Epithelial cell of esophagus (primary cell): ENCODE results near the gene ME2.
"Not testable (repeated sequence)": the region's sequence is repeated elsewhere in the genome, so short reads cannot be mapped to it uniquely, and the experiment has no call there.

ENCODE experiments used
- DNase-seq: peaks from one replicate; pipeline ENCODE4 v3.0.0; 2010; ENCODE audit warnings: low read depth
- H3K4me3 ChIP-seq: 2 replicates; pipeline ENCODE4 v1.5.1; 2011; ENCODE audit warnings: mild to moderate bottlenecking, low read length, control low read depth
- CTCF ChIP-seq: IDR thresholded peaks from 2 replicates; pipeline ENCODE4 v1.5.1; 2011; ENCODE audit warnings: low read depth, mild to moderate bottlenecking, low read length, control low read depth, inconsistent platforms; ENCODE audit not compliant: insufficient read depth; ENCODE audit errors: missing control alignments

The ME2 gene

DNA sequence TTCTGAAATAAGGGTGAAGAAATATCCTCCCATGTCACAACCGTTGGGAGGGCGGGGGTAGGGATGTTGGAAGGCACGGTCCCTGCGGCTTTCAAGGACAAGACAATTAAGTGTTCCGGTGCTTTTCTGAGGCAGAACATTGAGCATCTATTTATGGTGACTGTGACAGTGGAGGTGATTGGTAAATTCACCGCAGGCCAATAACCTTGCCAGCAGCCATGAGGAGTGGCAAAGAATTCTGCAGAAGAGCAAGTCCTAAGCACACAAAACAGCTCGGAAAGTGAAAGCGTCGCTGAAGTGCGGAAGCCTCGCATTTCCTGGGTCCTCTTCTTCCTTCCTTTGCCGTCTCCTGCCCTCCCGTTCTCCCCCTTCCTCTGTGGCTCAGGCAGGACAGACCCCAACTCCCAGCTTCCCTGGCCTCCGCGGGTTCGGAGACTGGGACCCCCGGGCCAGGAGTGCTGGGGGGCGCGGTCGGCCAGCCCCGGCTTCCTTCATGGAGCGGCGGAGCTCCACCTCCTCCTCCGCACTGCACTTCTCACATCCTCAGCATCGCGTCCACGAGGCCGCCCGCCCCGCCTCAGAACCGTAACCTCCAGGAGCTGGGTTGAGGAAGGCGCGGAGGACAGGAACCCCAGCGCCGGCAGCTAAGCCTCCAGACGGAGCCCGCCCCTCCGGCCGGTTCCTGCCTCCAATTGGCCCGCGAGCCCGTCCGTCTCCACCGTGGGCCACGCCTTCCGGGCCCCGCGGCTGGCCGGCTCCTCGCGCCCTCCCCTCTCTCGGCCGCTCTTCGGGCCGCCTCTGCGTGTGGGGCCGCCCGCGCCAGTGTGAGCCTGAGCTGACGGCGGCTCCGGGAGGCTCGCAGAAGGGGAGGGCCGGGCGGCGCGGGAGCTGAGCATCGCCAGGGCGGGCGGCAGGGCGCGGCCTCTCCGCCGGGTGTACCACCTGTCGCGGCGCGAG, at the start of gene ME2:
ME2 (plus strand) TSS at position 774 of the 957 bp plus-strand sequence. CDS start 16,703 bp downstream, outside the sequence.
- peak within 1 kb of the TSS; percentile 79 for H3K4me3 ChIP-seq
- no peak for TF ChIP-seq CTCF
- peak; percentile 93 for DNase-seq

DNA sequence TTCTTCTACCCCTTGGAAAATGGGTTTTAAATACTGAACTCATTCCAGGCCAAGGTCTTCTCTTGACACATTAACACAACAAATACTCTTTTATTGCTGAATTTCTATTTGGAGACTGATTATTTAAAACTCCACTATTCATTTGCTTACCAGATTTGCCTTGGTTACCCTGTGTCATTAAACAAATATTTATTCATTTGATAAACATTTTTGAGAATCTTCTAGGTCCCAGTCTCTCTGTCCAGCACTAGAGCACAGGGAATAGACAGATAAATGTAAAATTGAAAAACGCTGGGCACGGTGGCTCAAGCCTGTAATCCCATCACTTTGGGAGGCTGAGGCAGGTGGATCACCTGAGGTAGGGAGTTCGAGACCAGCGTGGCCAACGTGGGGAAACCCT, 49.3 kb upstream of the ME2 start:
- H3K4me3 ChIP-seq, result no peak overlapping the region
- no peak for DNase-seq
- no peak for TF ChIP-seq CTCF

- no peak for DNase-seq
- no peak overlapping the region for H3K4me3 ChIP-seq
- no peak for TF ChIP-seq CTCF
These were observed 48.4 kb upstream of the ME2 start for GRCh38 chr18:50830544-50830943.

DNA sequence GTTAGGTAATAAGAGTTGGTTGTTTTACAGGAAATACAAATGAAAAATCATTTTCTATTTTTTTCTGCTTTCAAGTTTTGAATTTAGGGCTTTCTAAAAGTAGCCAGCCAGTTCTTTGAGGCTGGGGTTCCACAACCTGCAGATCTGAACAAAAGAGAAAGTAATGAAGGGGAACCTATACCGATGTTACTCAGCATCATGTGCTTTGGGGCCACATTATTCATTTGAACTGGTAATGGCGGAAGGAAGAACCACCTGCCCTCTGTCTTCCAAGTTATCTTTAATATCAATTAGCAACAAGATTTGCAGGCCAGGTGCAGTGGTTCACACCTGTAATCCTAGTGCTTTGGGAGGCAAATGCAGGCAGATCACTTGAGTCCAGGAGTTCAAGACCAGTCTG, 46.2 kb upstream of the ME2 start:
- no peak overlapping the region for H3K4me3 ChIP-seq
- TF ChIP-seq CTCF, result no peak
- no peak for DNase-seq

GRCh38 chr18:50833496-50833895, 45.4 kb upstream of the ME2 start:
- not testable (repeated sequence) for H3K4me3 ChIP-seq

GRCh38 chr18:50836521-50836957, 42.4 kb upstream of the ME2 start:
- no peak overlapping the region for H3K4me3 ChIP-seq
- DNase-seq, result peak; percentile 76
- TF ChIP-seq CTCF, result no peak

More at GRCh38 chr18:50833496-50833895, 45.4 kb upstream of the ME2 start:
- DNase-seq, result not testable (repeated sequence)

DNA sequence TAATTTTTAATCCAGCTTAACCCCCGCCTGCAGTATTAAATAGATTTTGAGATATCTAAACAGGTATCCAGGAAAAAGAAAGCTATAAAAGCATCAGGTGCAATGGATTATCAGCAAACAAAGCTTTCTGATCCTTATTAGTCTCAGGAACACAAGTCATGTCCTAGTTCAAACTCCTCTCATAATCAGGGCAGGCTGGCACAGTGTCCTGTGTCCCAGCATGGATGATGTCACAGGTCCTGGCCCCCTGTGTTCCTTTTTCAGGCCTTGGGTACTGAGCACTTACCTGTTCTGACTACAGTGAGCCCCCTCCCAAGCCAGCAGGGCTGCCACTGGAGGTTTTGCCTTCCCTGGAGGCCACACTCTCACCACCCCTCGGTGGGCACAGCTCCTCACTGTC, 39.6 kb upstream of the ME2 start:
- H3K4me3 ChIP-seq, result no peak overlapping the region
- DNase-seq, result no peak
- no peak for TF ChIP-seq CTCF
